Upper lobe of right lung (tissue), 1 donor: ENCODE measurements around the gene SKIC2. TPM values are rescaled to one million over a fixed set of nuclear protein-coding genes. Genes with fewer than 3 reads are reported as not detected.
"Not testable (repeated sequence)": the region's sequence is repeated elsewhere in the genome, so short reads cannot be mapped to it uniquely, and the experiment has no call there.

ENCODE experiments used
- ATAC-seq: fragments of 200-7000 bp; cut with Tn5 transposase; one replicate; pipeline ENCODE4 v1.9.1; 2020; ENCODE audit warnings: mild to moderate bottlenecking, moderate library complexity
- DNase-seq: peaks from one replicate; pipeline ENCODE4 v3.0.0-alpha.2; 2020
- H3K27ac ChIP-seq: fragments of 200-600 bp; one replicate; pipeline ENCODE4 v1.8.0; 2022
- H3K27me3 ChIP-seq: fragments of 200-600 bp; one replicate; pipeline ENCODE4 v1.8.0; 2022; ENCODE audit warnings: mild to moderate bottlenecking
- H3K36me3 ChIP-seq: fragments of 200-600 bp; one replicate; pipeline ENCODE4 v1.8.0; 2022
- H3K4me1 ChIP-seq: fragments of 200-600 bp; one replicate; pipeline ENCODE4 v1.8.0; 2022
- H3K4me3 ChIP-seq: fragments of 200-600 bp; one replicate; pipeline ENCODE4 v1.8.0; 2022; ENCODE audit warnings: mild to moderate bottlenecking
- H3K9me3 ChIP-seq: fragments of 200-600 bp; one replicate; pipeline ENCODE4 v1.8.0; 2022
- intact Hi-C: fragments of 100-400 bp; cut with DNase I; formaldehyde crosslinking; loops from one replicate; pipeline ENCODE4 v1.11.0; 2022
- total RNA-seq: library from RNA; stranded (reverse); fragmentation: NEBNext Ultra II Directional; extraction: Animal tissue kit (Norgen Biotek cat#: 25700); gene quantifications from one replicate; pipeline ENCODE4 v1.2.1, GENCODE V29; 2021
- TF ChIP-seq, protein P1 (sequence below): fragments of 200-600 bp; IDR thresholded peaks from one replicate; pipeline ENCODE4 v1.8.0; 2022; ENCODE audit warnings: antibody characterized with exemption
- donor health status: DM: no; HTN: yes; CAD: no; lungs with severe emphysema.

The SKIC2 gene
- total RNA-seq, 1 donor from 2014 or later, result 58.8 TPM

DNA sequence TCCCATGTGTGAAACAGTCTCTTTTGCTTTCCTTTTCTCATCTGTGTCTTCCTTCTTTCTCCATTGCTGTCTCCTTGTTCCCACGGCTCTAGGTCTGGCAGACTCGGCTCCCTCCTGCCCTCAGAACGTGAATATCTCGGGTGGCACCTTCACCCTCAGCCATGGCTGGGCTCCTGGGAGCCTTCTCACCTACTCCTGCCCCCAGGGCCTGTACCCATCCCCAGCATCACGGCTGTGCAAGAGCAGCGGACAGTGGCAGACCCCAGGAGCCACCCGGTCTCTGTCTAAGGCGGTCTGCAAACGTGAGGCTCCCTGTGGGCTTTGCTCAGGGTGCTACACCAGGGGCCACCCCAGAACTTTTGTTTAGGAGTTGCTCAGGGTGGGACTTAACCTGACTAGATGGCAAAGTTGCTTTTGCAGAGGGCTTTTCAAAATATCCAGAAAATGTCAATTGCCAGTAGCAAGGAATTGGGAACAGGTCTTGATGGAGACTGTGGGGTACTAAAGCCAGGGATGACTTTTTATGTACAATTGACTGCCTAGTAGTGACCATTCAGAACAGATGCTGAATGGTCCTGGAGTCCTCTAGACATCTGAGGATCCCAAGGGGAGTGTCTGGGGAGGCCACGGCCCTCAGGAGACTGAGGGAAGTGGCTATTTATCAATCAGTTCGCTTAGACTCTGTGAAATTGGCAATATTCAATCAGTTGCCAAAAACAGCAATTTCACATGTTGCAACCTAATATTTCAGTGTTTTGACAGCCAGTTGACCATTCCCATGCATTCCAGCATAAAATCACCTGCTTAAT lies 30.9 kb upstream of the SKIC2 start:
- DNase-seq (no peak), ATAC-seq (peak; percentile 21)
- H3K27me3 ChIP-seq, result no peaks in the 10 kb centered on the region
- peak overlapping the region; percentile 52 for H3K4me3 ChIP-seq
- H3K36me3 ChIP-seq, result no peaks in the 10 kb centered on the region
- TF ChIP-seq, protein P1, sequence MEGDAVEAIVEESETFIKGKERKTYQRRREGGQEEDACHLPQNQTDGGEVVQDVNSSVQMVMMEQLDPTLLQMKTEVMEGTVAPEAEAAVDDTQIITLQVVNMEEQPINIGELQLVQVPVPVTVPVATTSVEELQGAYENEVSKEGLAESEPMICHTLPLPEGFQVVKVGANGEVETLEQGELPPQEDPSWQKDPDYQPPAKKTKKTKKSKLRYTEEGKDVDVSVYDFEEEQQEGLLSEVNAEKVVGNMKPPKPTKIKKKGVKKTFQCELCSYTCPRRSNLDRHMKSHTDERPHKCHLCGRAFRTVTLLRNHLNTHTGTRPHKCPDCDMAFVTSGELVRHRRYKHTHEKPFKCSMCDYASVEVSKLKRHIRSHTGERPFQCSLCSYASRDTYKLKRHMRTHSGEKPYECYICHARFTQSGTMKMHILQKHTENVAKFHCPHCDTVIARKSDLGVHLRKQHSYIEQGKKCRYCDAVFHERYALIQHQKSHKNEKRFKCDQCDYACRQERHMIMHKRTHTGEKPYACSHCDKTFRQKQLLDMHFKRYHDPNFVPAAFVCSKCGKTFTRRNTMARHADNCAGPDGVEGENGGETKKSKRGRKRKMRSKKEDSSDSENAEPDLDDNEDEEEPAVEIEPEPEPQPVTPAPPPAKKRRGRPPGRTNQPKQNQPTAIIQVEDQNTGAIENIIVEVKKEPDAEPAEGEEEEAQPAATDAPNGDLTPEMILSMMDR, result no peak
- no peaks in the 10 kb centered on the region for H3K9me3 ChIP-seq
- peaks cover 7% of the 10 kb centered on the region for H3K4me1 ChIP-seq
- intact Hi-C loops, result no loop called here
- H3K27ac ChIP-seq, result peak overlapping the region; percentile 81

DNA sequence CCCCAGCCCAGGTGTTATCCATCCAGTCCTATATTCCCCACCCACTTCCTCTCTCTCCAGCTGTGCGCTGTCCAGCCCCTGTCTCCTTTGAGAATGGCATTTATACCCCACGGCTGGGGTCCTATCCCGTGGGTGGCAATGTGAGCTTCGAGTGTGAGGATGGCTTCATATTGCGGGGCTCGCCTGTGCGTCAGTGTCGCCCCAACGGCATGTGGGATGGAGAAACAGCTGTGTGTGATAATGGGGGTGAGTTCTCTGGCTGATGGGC lies 30.4 kb upstream of the SKIC2 start:
- TF ChIP-seq, protein P1, result no peak
- peaks cover 7% of the 10 kb centered on the region for H3K4me1 ChIP-seq
- peak overlapping the region; percentile 52 for H3K4me3 ChIP-seq
- H3K36me3 ChIP-seq, result no peaks in the 10 kb centered on the region
- DNase-seq (no peak), ATAC-seq (no peak)
- H3K27ac ChIP-seq, result peak overlapping the region; percentile 51
- H3K9me3 ChIP-seq, result no peaks in the 10 kb centered on the region
- no peaks in the 10 kb centered on the region for H3K27me3 ChIP-seq
- intact Hi-C loops, result no loop called here

DNA sequence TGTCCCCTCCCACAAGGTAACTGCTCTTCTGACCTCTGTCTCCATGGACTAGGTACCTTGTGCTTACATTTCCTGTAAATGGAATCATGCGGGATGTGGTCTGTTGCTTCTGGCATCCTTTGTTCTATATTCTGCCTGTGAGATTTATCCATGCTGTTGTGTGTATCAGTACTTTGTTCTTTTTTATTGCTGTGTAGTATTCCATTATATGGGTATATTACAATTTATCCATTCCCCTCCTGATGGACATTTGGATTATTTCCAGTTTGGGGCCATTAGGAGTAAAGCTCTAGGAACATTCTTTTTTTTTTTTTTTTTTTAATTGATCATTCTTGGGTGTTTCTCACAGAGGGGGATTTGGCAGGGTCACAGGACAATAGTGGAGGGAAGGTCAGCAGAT lies 28.0 kb upstream of the SKIC2 start:
- no peak for DNase-seq
- Histone ChIP-seq H3K27ac (no peak overlapping the region), H3K4me1 (peaks cover 7% of the 10 kb centered on the region), H3K4me3 (no peak overlapping the region), H3K9me3 (no peaks in the 10 kb centered on the region), H3K36me3 (no peaks in the 10 kb centered on the region), H3K27me3 (no peaks in the 10 kb centered on the region)
- no peak for ATAC-seq
- TF ChIP-seq, protein P1, result no peak
- intact Hi-C loops, result no loop called here

DNA sequence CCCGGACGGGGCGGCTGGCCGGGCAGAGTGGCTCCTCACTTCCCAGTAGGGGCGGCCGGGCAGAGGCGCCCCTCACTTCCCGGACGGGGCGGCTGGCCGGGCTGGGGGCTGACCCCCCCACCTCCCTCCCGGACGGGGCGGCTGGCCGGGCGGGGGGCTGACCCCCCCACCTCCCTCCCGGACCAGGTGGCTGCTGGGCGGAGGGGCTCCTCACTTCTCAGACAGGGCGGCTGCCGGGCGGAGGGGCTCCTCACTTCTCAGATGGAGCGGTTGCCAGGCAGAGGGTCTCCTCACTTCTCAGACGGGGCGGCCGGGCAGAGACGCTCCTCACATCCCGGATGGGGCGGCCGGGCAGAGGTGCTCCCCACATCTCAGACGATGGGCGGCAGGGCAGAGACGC lies 26.8 kb upstream of the SKIC2 start:
- intact Hi-C loops, H3K27ac ChIP-seq, H3K4me1 ChIP-seq, ATAC-seq, H3K27me3 ChIP-seq, H3K4me3 ChIP-seq, H3K9me3 ChIP-seq, H3K36me3 ChIP-seq, DNase-seq: not testable (repeated sequence)

DNA sequence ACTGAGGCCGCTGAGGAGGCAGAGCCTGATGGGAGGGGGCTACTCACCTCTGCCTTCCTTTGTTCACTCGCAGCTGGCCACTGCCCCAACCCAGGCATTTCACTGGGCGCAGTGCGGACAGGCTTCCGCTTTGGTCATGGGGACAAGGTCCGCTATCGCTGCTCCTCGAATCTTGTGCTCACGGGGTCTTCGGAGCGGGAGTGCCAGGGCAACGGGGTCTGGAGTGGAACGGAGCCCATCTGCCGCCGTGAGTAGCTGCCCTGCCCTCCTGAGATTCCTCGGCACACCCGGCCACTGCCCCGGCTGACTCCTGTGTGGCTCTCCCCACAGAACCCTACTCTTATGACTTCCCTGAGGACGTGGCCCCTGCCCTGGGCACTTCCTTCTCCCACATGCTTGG lies 25.4 kb upstream of the SKIC2 start:
- TF ChIP-seq, protein P1, result no peak
- Histone ChIP-seq H3K4me3 (no peak overlapping the region), H3K27ac (no peak overlapping the region), H3K4me1 (peaks cover 7% of the 10 kb centered on the region), H3K27me3 (no peaks in the 10 kb centered on the region), H3K36me3 (no peaks in the 10 kb centered on the region), H3K9me3 (no peaks in the 10 kb centered on the region)
- ATAC-seq, result peak; percentile 28
- DNase-seq, result no peak
- intact Hi-C loops, result no loop called here

DNA sequence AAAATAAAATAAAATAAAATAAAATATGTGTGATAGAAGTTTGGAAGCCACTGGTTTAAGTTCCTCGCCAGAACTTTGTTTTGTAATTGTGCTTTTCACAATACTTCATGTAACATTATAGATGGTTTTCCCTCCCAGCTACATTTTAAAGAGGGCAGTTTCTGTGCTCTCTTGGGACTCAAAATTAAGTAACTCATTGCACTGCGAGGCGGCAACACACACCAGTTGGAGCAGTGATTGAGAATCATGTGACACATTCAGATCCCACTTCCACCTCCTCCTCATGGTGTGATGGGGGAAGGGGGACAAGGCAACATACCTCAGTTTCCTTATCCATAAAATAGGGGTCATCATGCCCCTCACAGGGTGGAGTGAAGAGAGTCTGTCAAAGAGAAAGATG lies 24.0 kb upstream of the SKIC2 start:
- no peak overlapping the region for H3K27ac ChIP-seq
- intact Hi-C loops, result no loop called here
- H3K4me3 ChIP-seq, result no peak overlapping the region
- H3K36me3 ChIP-seq, result peaks cover 5% of the 10 kb centered on the region
- no peaks in the 10 kb centered on the region for H3K4me1 ChIP-seq
- ATAC-seq (no peak), DNase-seq (no peak)
- TF ChIP-seq, protein P1, result no peak
- no peaks in the 10 kb centered on the region for H3K27me3 ChIP-seq
- H3K9me3 ChIP-seq, result no peaks in the 10 kb centered on the region
